HG03139 (cell line): ENCODE measurements around the gene JOSD2.

ENCODE experiments used
- ATAC-seq: cut with Tn5 transposase; IDR thresholded peaks from one replicate; pipeline ENCODE4 v1.9.1; 2021; ENCODE audit not compliant: unreplicated experiment

JOSD2 gene

DNA sequence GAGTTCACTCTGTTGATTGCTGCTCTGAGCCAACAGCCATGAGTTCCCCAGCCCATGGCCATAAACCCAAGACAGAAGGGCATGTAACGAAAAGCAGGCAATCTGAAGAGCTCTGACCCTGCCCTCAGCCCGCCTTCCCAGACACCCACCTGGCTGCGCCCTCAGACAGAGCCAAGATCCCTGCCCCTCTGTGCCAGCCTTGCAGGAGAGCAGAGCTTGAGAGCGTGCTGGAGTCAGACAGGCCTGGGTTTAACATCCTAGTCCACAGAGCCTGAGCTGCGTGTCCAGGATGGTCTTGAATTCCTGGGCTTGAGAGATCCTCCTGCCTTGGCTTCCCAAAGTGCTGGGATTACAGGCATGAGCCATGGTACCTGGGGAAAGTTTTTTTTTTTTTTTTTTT is 53.7 kb downstream of the JOSD2 start:
- no peak for ATAC-seq
